ENCODE data around the gene ARAP1. TPM values are rescaled to one million over a fixed set of nuclear protein-coding genes. Genes with fewer than 3 reads are reported as not detected.

The ARAP1 gene
- total RNA-seq, 1 donor: 95.2 TPM

- peak; percentile 57 for DNase-seq (ENCODE audit: insufficient read length, low spot score, missing footprints)
- H4K20me1 ChIP-seq (ENCODE audit: insufficient read depth, low read length): peaks cover 40% of the 10 kb centered on the region
- H3K27me3 ChIP-seq (ENCODE audit: insufficient read depth, low read length): no peaks in the 10 kb centered on the region
- H3K79me2 ChIP-seq (ENCODE audit: insufficient read depth, low read length): peaks cover 23% of the 10 kb centered on the region
- no peak overlapping the region for H2AFZ ChIP-seq (ENCODE audit: low read length)
- no peaks in the 10 kb centered on the region for H3K9me3 ChIP-seq (ENCODE audit: low read depth, low read length)
- peaks cover 7% of the 10 kb centered on the region for H3K4me1 ChIP-seq (ENCODE audit: insufficient read depth, low read length)
- peaks cover 32% of the 10 kb centered on the region for H3K36me3 ChIP-seq (ENCODE audit: insufficient read depth, low read length)
- H3K27ac ChIP-seq (ENCODE audit: low read depth, low read length): no peak overlapping the region
- H3K4me3 ChIP-seq (ENCODE audit: insufficient read depth, low read length): no peak overlapping the region
- no peak for TF ChIP-seq CTCF (IDR thresholded peaks at IDR 0.05; ENCODE audit: extremely low read depth, low read depth, low read length)
- H3K4me2 ChIP-seq (ENCODE audit: insufficient read depth, low read length): no peak overlapping the region
These were observed 42.5 kb downstream of the ARAP1 start for GRCh38 chr11:72709478-72710238.

- no peaks in the 10 kb centered on the region for H3K9me3 ChIP-seq (ENCODE audit: low read depth, low read length)
- H3K4me3 ChIP-seq (ENCODE audit: insufficient read depth, low read length): no peak overlapping the region
- no peak for TF ChIP-seq CTCF (IDR thresholded peaks at IDR 0.05; ENCODE audit: extremely low read depth, low read depth, low read length)
- no peaks in the 10 kb centered on the region for H3K27me3 ChIP-seq (ENCODE audit: insufficient read depth, low read length)
- H3K4me2 ChIP-seq (ENCODE audit: insufficient read depth, low read length): no peak overlapping the region
- no peak for DNase-seq (ENCODE audit: insufficient read length, low spot score, missing footprints)
- no peak overlapping the region for H2AFZ ChIP-seq (ENCODE audit: low read length)
- H3K27ac ChIP-seq (ENCODE audit: low read depth, low read length): no peak overlapping the region
- peaks cover 3% of the 10 kb centered on the region for H3K79me2 ChIP-seq (ENCODE audit: insufficient read depth, low read length)
- H3K4me1 ChIP-seq (ENCODE audit: insufficient read depth, low read length): peaks cover 7% of the 10 kb centered on the region
- peaks cover 39% of the 10 kb centered on the region for H3K36me3 ChIP-seq (ENCODE audit: insufficient read depth, low read length)
- peaks cover 51% of the 10 kb centered on the region for H4K20me1 ChIP-seq (ENCODE audit: insufficient read depth, low read length)
These were observed 45.2 kb downstream of the ARAP1 start for GRCh38 chr11:72707032-72707431.

GRCh38 chr11:72706579-72706978 lies 45.6 kb downstream of the ARAP1 start:
- H3K4me1 ChIP-seq (ENCODE audit: insufficient read depth, low read length): peaks cover 7% of the 10 kb centered on the region
- TF ChIP-seq CTCF (IDR thresholded peaks at IDR 0.05; ENCODE audit: extremely low read depth, low read depth, low read length): no peak
- no peaks in the 10 kb centered on the region for H3K27me3 ChIP-seq (ENCODE audit: insufficient read depth, low read length)
- H3K9me3 ChIP-seq (ENCODE audit: low read depth, low read length): no peaks in the 10 kb centered on the region
- H3K4me2 ChIP-seq (ENCODE audit: insufficient read depth, low read length): no peak overlapping the region
- DNase-seq (ENCODE audit: insufficient read length, low spot score, missing footprints): peak; percentile 65
- H3K27ac ChIP-seq (ENCODE audit: low read depth, low read length): no peak overlapping the region
- H3K4me3 ChIP-seq (ENCODE audit: insufficient read depth, low read length): no peak overlapping the region
- H3K36me3 ChIP-seq (ENCODE audit: insufficient read depth, low read length): peaks cover 39% of the 10 kb centered on the region
- H2AFZ ChIP-seq (ENCODE audit: low read length): no peak overlapping the region
- H3K79me2 ChIP-seq (ENCODE audit: insufficient read depth, low read length): no peaks in the 10 kb centered on the region
- H4K20me1 ChIP-seq (ENCODE audit: insufficient read depth, low read length): peaks cover 47% of the 10 kb centered on the region

GRCh38 chr11:72705442-72706365 lies 46.5 kb downstream of the ARAP1 start:
- Histone ChIP-seq H3K4me3 (ENCODE audit: insufficient read depth, low read length) (no peak overlapping the region), H3K36me3 (ENCODE audit: insufficient read depth, low read length) (peaks cover 37% of the 10 kb centered on the region), H3K79me2 (ENCODE audit: insufficient read depth, low read length) (no peaks in the 10 kb centered on the region), H2AFZ (ENCODE audit: low read length) (no peak overlapping the region), H4K20me1 (ENCODE audit: insufficient read depth, low read length) (peaks cover 41% of the 10 kb centered on the region), H3K9me3 (ENCODE audit: low read depth, low read length) (no peaks in the 10 kb centered on the region), H3K4me2 (ENCODE audit: insufficient read depth, low read length) (no peak overlapping the region), H3K4me1 (ENCODE audit: insufficient read depth, low read length) (peaks cover 7% of the 10 kb centered on the region), H3K27me3 (ENCODE audit: insufficient read depth, low read length) (no peaks in the 10 kb centered on the region), H3K27ac (ENCODE audit: low read depth, low read length) (no peak overlapping the region)
- no peak for DNase-seq (ENCODE audit: insufficient read length, low spot score, missing footprints)
- TF ChIP-seq CTCF (IDR thresholded peaks at IDR 0.05; ENCODE audit: extremely low read depth, low read depth, low read length): no peak

Data from osteoblast (primary cell).